Hepatocyte (in vitro differentiated cells): ENCODE results near the gene TBKBP1. TPM values are rescaled to one million over a fixed set of nuclear protein-coding genes. Genes with fewer than 3 reads are reported as not detected.
A peak's percentile ranks its signal among the peaks of the same experiment; 100 is the strongest.

Source experiments
- DNase-seq: peaks from one replicate; pipeline ENCODE4 v3.0.0-alpha.2; 2016; ENCODE audit warnings: low spot score
- H2AFZ ChIP-seq: fragments of 200-600 bp; sonication (generic); 2 replicates; pipeline ENCODE4 v1.6.0; 2016; ENCODE audit warnings: antibody characterized with exemption, mild to moderate bottlenecking
- H3K27ac ChIP-seq: fragments of 200-600 bp; sonication (generic); 2 replicates; pipeline ENCODE4 v1.5.1; 2016; ENCODE audit warnings: mild to moderate bottlenecking
- H3K27me3 ChIP-seq: fragments of 200-600 bp; sonication (generic); 2 replicates; pipeline ENCODE4 v1.6.1; 2016
- H3K36me3 ChIP-seq: fragments of 200-600 bp; sonication (generic); replicated peaks from 2 replicates; pipeline ENCODE4 v1.5.1; 2016; ENCODE audit warnings: low read depth; ENCODE audit not compliant: insufficient read depth
- H3K4me1 ChIP-seq: fragments of 200-600 bp; sonication (generic); 2 replicates; pipeline ENCODE4 v1.5.1; 2016; ENCODE audit warnings: mild to moderate bottlenecking, moderate library complexity; ENCODE audit not compliant: insufficient read depth
- H3K4me2 ChIP-seq: fragments of 200-600 bp; sonication (generic); 2 replicates; pipeline ENCODE4 v1.6.0; 2016
- H3K4me3 ChIP-seq: fragments of 200-600 bp; sonication (generic); 2 replicates; pipeline ENCODE4 v1.5.1; 2016; ENCODE audit warnings: mild to moderate bottlenecking
- H3K79me2 ChIP-seq: fragments of 200-600 bp; sonication (generic); 2 replicates; pipeline ENCODE4 v1.6.0; 2017; ENCODE audit warnings: mild to moderate bottlenecking
- H3K9me2 ChIP-seq: fragments of 200-600 bp; sonication (generic); replicated peaks from 2 replicates; pipeline ENCODE4 v1.6.0; 2017; ENCODE audit warnings: mild to moderate bottlenecking; ENCODE audit not compliant: insufficient read depth
- H3K9me3 ChIP-seq: fragments of 200-600 bp; sonication (generic); 2 replicates; pipeline ENCODE4 v1.5.1; 2016; ENCODE audit warnings: low read depth, mild to moderate bottlenecking
- H4K20me1 ChIP-seq: fragments of 200-600 bp; sonication (generic); 2 replicates; pipeline ENCODE4 v1.6.0; 2016; ENCODE audit warnings: mild to moderate bottlenecking; ENCODE audit not compliant: insufficient read depth, poor library complexity, severe bottlenecking
- EZH2 ChIP-seq: fragments of 200-600 bp; sonication (generic); IDR thresholded peaks from 2 replicates; pipeline ENCODE4 v1.6.1; 2016; ENCODE audit warnings: antibody characterized with exemption, mild to moderate bottlenecking, borderline replicate concordance
- EZH2phosphoT487 ChIP-seq: fragments of 200-600 bp; sonication (generic); IDR thresholded peaks from one replicate; pipeline ENCODE4 v1.6.1; 2018; ENCODE audit warnings: antibody characterized with exemption, mild to moderate bottlenecking, low read depth, moderate library complexity; ENCODE audit not compliant: unreplicated experiment, severe bottlenecking
- WGBS: methylation state at CpG from one replicate; pipeline ENCODE4 v1.1.6; 2016; ENCODE audit warnings: low lambda C conversion rate; ENCODE audit errors: missing lambda C conversion rate; 5-methylcytosine and 5-hydroxymethylcytosine counted together
- polyA plus RNA-seq: library from polyadenylated mRNA; unstranded; fragments of >200 nt; fragmentation: Nextera tagmentation; extraction: Ambion mirVana; gene quantifications from 2 replicates; pipeline ENCODE4 v1.2.1, GENCODE V29; 2016
- total RNA-seq: library from RNA; depleted of rRNA; stranded (reverse); fragments of >200 nt; gene quantifications from 2 replicates; pipeline ENCODE4 v1.2.3, GENCODE V29; 2014
- TF ChIP-seq, protein P1 (sequence below): fragments of 200-600 bp; sonication (generic); IDR thresholded peaks from 2 replicates; pipeline ENCODE4 v1.5.1; 2016; ENCODE audit warnings: antibody characterized with exemption, mild to moderate bottlenecking; ENCODE audit not compliant: poor library complexity

The TBKBP1 gene
- total and polyA plus RNA-seq, 2 experiments from 2014 or later, result 7.5 to 17.8 TPM

DNA sequence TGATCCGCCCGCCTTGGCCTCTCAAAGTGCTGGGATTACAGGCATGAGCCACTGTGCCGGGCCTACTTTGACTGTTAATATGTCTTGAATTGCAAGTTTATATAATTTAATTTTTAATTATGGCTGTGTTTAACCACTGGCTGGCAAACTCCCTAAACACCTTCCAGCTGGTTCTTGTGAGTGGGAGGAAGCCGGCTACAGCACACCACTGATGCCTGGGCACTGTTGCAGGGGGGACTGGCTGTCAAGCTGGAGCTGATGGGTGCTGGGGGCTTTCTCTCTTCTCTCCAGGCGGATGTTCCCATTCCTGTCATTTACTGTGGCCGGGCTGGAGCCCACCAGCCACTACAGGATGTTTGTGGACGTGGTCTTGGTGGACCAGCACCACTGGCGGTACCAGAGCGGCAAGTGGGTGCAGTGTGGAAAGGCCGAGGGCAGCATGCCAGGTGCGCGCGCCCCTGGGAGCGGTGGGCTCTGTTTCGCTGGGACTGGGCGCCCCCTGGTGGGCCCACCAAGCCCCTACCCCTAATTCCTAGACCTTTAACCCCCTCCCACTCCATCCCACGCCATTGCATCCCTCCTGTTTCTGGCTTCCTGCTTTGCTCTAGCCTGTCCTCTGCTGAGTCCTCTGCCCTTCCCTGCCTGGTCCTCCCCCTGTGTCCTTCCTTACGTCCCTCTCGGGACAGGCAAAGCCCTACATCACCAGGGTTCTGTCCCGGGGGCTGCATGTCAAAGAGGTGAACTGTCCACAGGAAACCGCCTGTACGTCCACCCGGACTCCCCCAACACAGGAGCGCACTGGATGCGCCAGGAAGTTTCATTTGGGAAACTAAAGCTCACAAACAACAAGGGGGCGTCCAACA, 48.6 kb downstream of the TBKBP1 start:
- Histone ChIP-seq H3K27ac (no peak overlapping the region), H3K36me3 (no peaks in the 10 kb centered on the region), H3K4me3 (no peak overlapping the region), H3K4me2 (no peak overlapping the region), H3K9me2 (no peaks in the 10 kb centered on the region), H2AFZ (no peak overlapping the region), H3K4me1 (no peaks in the 10 kb centered on the region), H3K9me3 (no peaks in the 10 kb centered on the region), H3K27me3 (peaks cover 30% of the 10 kb centered on the region), H3K79me2 (no peaks in the 10 kb centered on the region), H4K20me1 (no peaks in the 10 kb centered on the region)
- WGBS, result 41% methylated on average over 26 of the region's 26 CpGs
- TF ChIP-seq, protein P1, sequence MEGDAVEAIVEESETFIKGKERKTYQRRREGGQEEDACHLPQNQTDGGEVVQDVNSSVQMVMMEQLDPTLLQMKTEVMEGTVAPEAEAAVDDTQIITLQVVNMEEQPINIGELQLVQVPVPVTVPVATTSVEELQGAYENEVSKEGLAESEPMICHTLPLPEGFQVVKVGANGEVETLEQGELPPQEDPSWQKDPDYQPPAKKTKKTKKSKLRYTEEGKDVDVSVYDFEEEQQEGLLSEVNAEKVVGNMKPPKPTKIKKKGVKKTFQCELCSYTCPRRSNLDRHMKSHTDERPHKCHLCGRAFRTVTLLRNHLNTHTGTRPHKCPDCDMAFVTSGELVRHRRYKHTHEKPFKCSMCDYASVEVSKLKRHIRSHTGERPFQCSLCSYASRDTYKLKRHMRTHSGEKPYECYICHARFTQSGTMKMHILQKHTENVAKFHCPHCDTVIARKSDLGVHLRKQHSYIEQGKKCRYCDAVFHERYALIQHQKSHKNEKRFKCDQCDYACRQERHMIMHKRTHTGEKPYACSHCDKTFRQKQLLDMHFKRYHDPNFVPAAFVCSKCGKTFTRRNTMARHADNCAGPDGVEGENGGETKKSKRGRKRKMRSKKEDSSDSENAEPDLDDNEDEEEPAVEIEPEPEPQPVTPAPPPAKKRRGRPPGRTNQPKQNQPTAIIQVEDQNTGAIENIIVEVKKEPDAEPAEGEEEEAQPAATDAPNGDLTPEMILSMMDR, result peak; percentile 42
- no peak for TF ChIP-seq EZH2phosphoT487
- no peak for TF ChIP-seq EZH2
- peak; percentile 32 for DNase-seq

DNA sequence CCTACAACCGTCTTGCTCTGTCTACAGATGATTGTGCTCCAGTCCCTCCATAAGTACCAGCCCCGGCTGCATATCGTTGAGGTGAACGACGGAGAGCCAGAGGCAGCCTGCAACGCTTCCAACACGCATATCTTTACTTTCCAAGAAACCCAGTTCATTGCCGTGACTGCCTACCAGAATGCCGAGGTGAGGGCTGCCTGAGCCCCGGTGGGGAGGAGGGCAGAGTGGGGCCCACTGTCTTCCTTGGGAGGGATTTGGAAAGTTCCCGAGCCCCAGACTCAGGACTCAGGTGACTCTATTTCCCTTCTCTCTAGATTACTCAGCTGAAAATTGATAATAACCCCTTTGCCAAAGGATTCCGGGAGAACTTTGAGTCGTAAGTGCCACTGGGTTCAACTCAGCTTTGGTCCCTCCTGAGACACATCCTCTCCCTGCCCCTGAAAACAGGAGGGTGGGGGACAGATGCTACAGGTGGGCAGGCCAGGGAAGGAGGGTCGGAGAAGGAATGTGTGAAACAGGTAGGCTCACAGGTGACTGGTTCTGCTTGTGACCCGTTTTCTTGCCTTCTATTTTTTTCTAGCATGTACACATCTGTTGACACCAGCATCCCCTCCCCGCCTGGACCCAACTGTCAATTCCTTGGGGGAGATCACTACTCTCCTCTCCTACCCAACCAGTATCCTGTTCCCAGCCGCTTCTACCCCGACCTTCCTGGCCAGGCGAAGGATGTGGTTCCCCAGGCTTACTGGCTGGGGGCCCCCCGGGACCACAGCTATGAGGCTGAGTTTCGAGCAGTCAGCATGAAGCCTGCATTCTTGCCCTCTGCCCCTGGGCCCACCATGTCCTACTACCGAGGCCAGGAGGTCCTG, 50.4 kb downstream of the TBKBP1 start:
- Histone ChIP-seq H3K27me3 (peaks cover 44% of the 10 kb centered on the region), H3K36me3 (no peaks in the 10 kb centered on the region), H2AFZ (no peak overlapping the region), H3K4me1 (no peaks in the 10 kb centered on the region), H3K4me3 (no peak overlapping the region), H3K9me3 (no peaks in the 10 kb centered on the region), H3K9me2 (no peaks in the 10 kb centered on the region), H3K27ac (no peak overlapping the region), H4K20me1 (no peaks in the 10 kb centered on the region), H3K79me2 (no peaks in the 10 kb centered on the region), H3K4me2 (no peak overlapping the region)
- TF ChIP-seq, protein P1, result no peak
- TF ChIP-seq EZH2phosphoT487 (no peak), EZH2 (no peak)
- DNase-seq, result no peak
- 86% methylated on average over 22 of the region's 22 CpGs for WGBS

DNA sequence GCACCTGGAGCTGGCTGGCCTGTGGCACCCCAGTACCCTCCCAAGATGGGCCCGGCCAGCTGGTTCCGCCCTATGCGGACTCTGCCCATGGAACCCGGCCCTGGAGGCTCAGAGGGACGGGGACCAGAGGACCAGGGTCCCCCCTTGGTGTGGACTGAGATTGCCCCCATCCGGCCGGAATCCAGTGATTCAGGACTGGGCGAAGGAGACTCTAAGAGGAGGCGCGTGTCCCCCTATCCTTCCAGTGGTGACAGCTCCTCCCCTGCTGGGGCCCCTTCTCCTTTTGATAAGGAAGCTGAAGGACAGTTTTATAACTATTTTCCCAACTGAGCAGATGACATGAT, 51.0 kb downstream of the TBKBP1 start:
- 88% methylated on average over 10 of the region's 10 CpGs for WGBS
- no peaks in the 10 kb centered on the region for H3K36me3 ChIP-seq
- DNase-seq, result no peak

More for the DNA sequence above, 51.0 kb downstream of the TBKBP1 start:
- Histone ChIP-seq H3K79me2 (no peaks in the 10 kb centered on the region), H3K4me1 (no peaks in the 10 kb centered on the region), H3K27me3 (peaks cover 50% of the 10 kb centered on the region), H3K4me2 (no peak overlapping the region), H3K4me3 (no peak overlapping the region), H2AFZ (no peak overlapping the region), H3K27ac (no peak overlapping the region), H4K20me1 (no peaks in the 10 kb centered on the region), H3K9me2 (no peaks in the 10 kb centered on the region), H3K9me3 (no peaks in the 10 kb centered on the region)
- TF ChIP-seq, protein P1, result no peak
- TF ChIP-seq EZH2, result no peak
- TF ChIP-seq EZH2phosphoT487, result no peak
